HG03280 (cell line): ENCODE data around the gene RIT1.
A peak's percentile ranks its signal among the peaks of the same experiment; 100 is the strongest.

Experiments used
- ATAC-seq: cut with Tn5 transposase; IDR thresholded peaks from one replicate; pipeline ENCODE4 v1.9.1; 2021; ENCODE audit warnings: mild to moderate bottlenecking, moderate library complexity; ENCODE audit not compliant: unreplicated experiment

RIT1 gene

GRCh38 chr1:155859234-155859829 lies 51.8 kb downstream of the RIT1 start, which contains the start of gene SYT11:
SYT11 (plus strand) TSS chr1:155859567; CDS start chr1:155859762, 195 bp downstream.
- ATAC-seq, result peak; percentile 69

- peak; percentile 12 for ATAC-seq
Observed at GRCh38 chr1:155858800-155859233, 52.3 kb downstream of the RIT1 start.

- peak; percentile 49 for ATAC-seq
Observed at GRCh38 chr1:155856975-155857930, 53.9 kb downstream of the RIT1 start, which contains the start of gene GON4L. GON4L (minus strand) TSS chr1:155857214; CDS start chr1:155853780, 3,434 bp downstream.

- ATAC-seq, result no peak
Observed at GRCh38 chr1:155856257-155856974, 54.7 kb downstream of the RIT1 start.

GRCh38 chr1:155850345-155850744 lies 60.8 kb downstream of the RIT1 start:
- ATAC-seq, result no peak

GRCh38 chr1:155847823-155848529 lies 63.2 kb downstream of the RIT1 start:
- ATAC-seq, result no peak
